Activated T-helper 2 cell treated with anti-CD3 and anti-CD28 coated beads, Interferon-gamma antibody, Interleukin-2, Interleukin-4, amounts not matched to agents 10 μg/mL and 5 μg/mL and 100 μg/mL, durations not matched to agents 14 hours and 24 hours and 36 hours (primary cell): ENCODE results near the gene ATP8B3. TPM values are rescaled to one million over a fixed set of nuclear protein-coding genes. Genes with fewer than 3 reads are reported as not detected.
"Not testable (repeated sequence)": the region's sequence is repeated elsewhere in the genome, so short reads cannot be mapped to it uniquely, and the experiment has no call there.

Experiments used
- DNase-seq: peaks from one replicate; pipeline ENCODE4 v3.0.0; 2021; ENCODE audit warnings: low spot score
- H3K27ac Mint-ChIP-seq: one replicate; pipeline ENCODE4 v1.8.0; 2021; ENCODE audit warnings: mixed read lengths
- H3K27me3 Mint-ChIP-seq: one replicate; pipeline ENCODE4 v1.8.0; 2021; ENCODE audit warnings: low read depth, mixed read lengths
- H3K36me3 Mint-ChIP-seq: one replicate; pipeline ENCODE4 v1.8.0; 2021; ENCODE audit warnings: low read depth, mixed read lengths
- H3K4me1 Mint-ChIP-seq: one replicate; pipeline ENCODE4 v1.8.0; 2021; ENCODE audit warnings: low read depth, mixed read lengths
- H3K4me3 Mint-ChIP-seq: one replicate; pipeline ENCODE4 v1.8.0; 2021; ENCODE audit warnings: low read depth, mild to moderate bottlenecking, moderate library complexity, mixed read lengths
- H3K9me3 Mint-ChIP-seq: one replicate; pipeline ENCODE4 v1.8.0; 2021; ENCODE audit warnings: mixed read lengths
- intact Hi-C: fragments of 100-400 bp; cut with micrococcal nuclease; formaldehyde crosslinking; loops from one replicate; pipeline ENCODE4 v1.15.1; 2023
- total RNA-seq: library from RNA; stranded (reverse); gene quantifications from 2 replicates; pipeline ENCODE4 v1.2.3, GENCODE V29; 2022

Gene ATP8B3
- total RNA-seq, 1 donor from 2014 or later: 11.3 TPM

- H3K4me1 Mint-ChIP-seq: peaks cover 1% of the 10 kb centered on the region
Observed at GRCh38 chr19:1762243-1763117, 49.6 kb downstream of the ATP8B3 start.

GRCh38 chr19:1761528-1762242 is 50.4 kb downstream of the ATP8B3 start:
- intact Hi-C loops: loop anchor here (5.0 to 10.0 kb wide), 2 partner anchors 217 to 294 kb away; no protein-coding TSS in a partner anchor
- Mint-ChIP-seq H3K36me3 (no peaks in the 10 kb centered on the region), H3K27ac (no peak overlapping the region), H3K4me3 (no peak overlapping the region), H3K9me3 (no peaks in the 10 kb centered on the region), H3K4me1 (peaks cover 1% of the 10 kb centered on the region), H3K27me3 (peaks cover 72% of the 10 kb centered on the region)
- no peak for DNase-seq

More at GRCh38 chr19:1762243-1763117, 49.6 kb downstream of the ATP8B3 start:
- no peak for DNase-seq
- intact Hi-C loops: loop anchor here (5.0 to 10.0 kb wide), 2 partner anchors 218 to 295 kb away; no protein-coding TSS in a partner anchor
- Mint-ChIP-seq H3K27me3 (peaks cover 68% of the 10 kb centered on the region), H3K27ac (no peak overlapping the region), H3K4me3 (no peak overlapping the region), H3K36me3 (no peaks in the 10 kb centered on the region), H3K9me3 (no peaks in the 10 kb centered on the region)

GRCh38 chr19:1760786-1761527 is 51.1 kb downstream of the ATP8B3 start:
- not testable (repeated sequence) for H3K27ac Mint-ChIP-seq, H3K4me1 Mint-ChIP-seq, DNase-seq, H3K4me3 Mint-ChIP-seq, H3K9me3 Mint-ChIP-seq, H3K36me3 Mint-ChIP-seq
- peaks cover 72% of the 10 kb centered on the region for H3K27me3 Mint-ChIP-seq
- intact Hi-C loops: loop anchor here (5.0 to 10.0 kb wide), 2 partner anchors 216 to 294 kb away; no protein-coding TSS in a partner anchor

- Mint-ChIP-seq H3K27ac (no peak overlapping the region), H3K36me3 (no peaks in the 10 kb centered on the region), H3K4me1 (peaks cover 1% of the 10 kb centered on the region), H3K27me3 (peaks cover 68% of the 10 kb centered on the region), H3K4me3 (no peak overlapping the region), H3K9me3 (no peaks in the 10 kb centered on the region)
- no peak for DNase-seq
- intact Hi-C loops: loop anchor here (5.0 to 10.0 kb wide), 2 partner anchors 215 to 293 kb away; no protein-coding TSS in a partner anchor
Observed at GRCh38 chr19:1760020-1760419, 52.1 kb downstream of the ATP8B3 start.

- peaks cover 1% of the 10 kb centered on the region for H3K4me1 Mint-ChIP-seq
- no peaks in the 10 kb centered on the region for H3K9me3 Mint-ChIP-seq
- H3K36me3 Mint-ChIP-seq: no peaks in the 10 kb centered on the region
- peaks cover 64% of the 10 kb centered on the region for H3K27me3 Mint-ChIP-seq
- no peak overlapping the region for H3K4me3 Mint-ChIP-seq
- no peak overlapping the region for H3K27ac Mint-ChIP-seq
- DNase-seq: no peak
- intact Hi-C loops: no loop called here
Observed at GRCh38 chr19:1758959-1759903, 52.8 kb downstream of the ATP8B3 start.

- no peak for DNase-seq
- H3K36me3 Mint-ChIP-seq: no peaks in the 10 kb centered on the region
- no peak overlapping the region for H3K27ac Mint-ChIP-seq
- no peaks in the 10 kb centered on the region for H3K9me3 Mint-ChIP-seq
- H3K4me1 Mint-ChIP-seq: no peaks in the 10 kb centered on the region
- peaks cover 56% of the 10 kb centered on the region for H3K27me3 Mint-ChIP-seq
- no peak overlapping the region for H3K4me3 Mint-ChIP-seq
- intact Hi-C loops: no loop called here
Observed at GRCh38 chr19:1758231-1758577, 53.9 kb downstream of the ATP8B3 start.

- intact Hi-C loops: no loop called here
- no peak for DNase-seq
- Mint-ChIP-seq H3K27ac (no peak overlapping the region), H3K4me1 (no peaks in the 10 kb centered on the region), H3K27me3 (peaks cover 57% of the 10 kb centered on the region), H3K36me3 (no peaks in the 10 kb centered on the region), H3K4me3 (no peak overlapping the region), H3K9me3 (no peaks in the 10 kb centered on the region)
Observed at GRCh38 chr19:1757468-1758230, 54.4 kb downstream of the ATP8B3 start.

- no peak for DNase-seq
- Mint-ChIP-seq H3K4me1 (no peaks in the 10 kb centered on the region), H3K9me3 (no peaks in the 10 kb centered on the region), H3K27ac (no peak overlapping the region), H3K36me3 (no peaks in the 10 kb centered on the region), H3K4me3 (no peak overlapping the region), H3K27me3 (peaks cover 61% of the 10 kb centered on the region)
- intact Hi-C loops: no loop called here
Observed at GRCh38 chr19:1756705-1757465, 55.2 kb downstream of the ATP8B3 start.

- Mint-ChIP-seq H3K27me3 (peaks cover 61% of the 10 kb centered on the region), H3K9me3 (no peaks in the 10 kb centered on the region), H3K4me3 (no peak overlapping the region), H3K27ac (peak overlapping the region; percentile 42), H3K36me3 (no peaks in the 10 kb centered on the region), H3K4me1 (no peaks in the 10 kb centered on the region)
- no peak for DNase-seq
- intact Hi-C loops: no loop called here
Observed at GRCh38 chr19:1756264-1756663, 55.8 kb downstream of the ATP8B3 start.

- H3K27me3 Mint-ChIP-seq: peaks cover 61% of the 10 kb centered on the region
- no peaks in the 10 kb centered on the region for H3K4me1 Mint-ChIP-seq
- H3K27ac Mint-ChIP-seq: peak overlapping the region; percentile 68
- H3K9me3 Mint-ChIP-seq: no peaks in the 10 kb centered on the region
- no peak overlapping the region for H3K4me3 Mint-ChIP-seq
- intact Hi-C loops: no loop called here
- no peak for DNase-seq
- no peaks in the 10 kb centered on the region for H3K36me3 Mint-ChIP-seq
Observed at GRCh38 chr19:1755467-1756171, 56.5 kb downstream of the ATP8B3 start.
